PC-3 (cell line): ENCODE data around the gene ACKR1. TPM values are rescaled to one million over a fixed set of nuclear protein-coding genes. Genes with fewer than 3 reads are reported as not detected.

Experiments used
- ATAC-seq: fragments of 200-7000 bp; cut with Tn5 transposase; 2 replicates; pipeline ENCODE4 v1.9.1; 2020; ENCODE audit warnings: mild to moderate bottlenecking, moderate library complexity
- BruUV-seq: library from RNA; stranded (reverse); fragments of 400-500 nt; replicated peaks from 2 replicates; lab custom pipeline; 2021; lab: Mats Ljungman, UMichigan
- CTCF ChIA-PET: fragments of 300-600 bp; sonication (Branson Sonifier 250); formaldehyde crosslinking; loops from one replicate; lab custom pipeline; 2022; ENCODE audit warnings: antibody characterized with exemption; lab: Charles Lee
- POLR2A ChIA-PET: fragments of 300-600 bp; sonication (Branson Sonifier 250); formaldehyde crosslinking; loops from one replicate; lab custom pipeline; 2022; ENCODE audit warnings: antibody characterized with exemption; ENCODE audit not compliant: unreplicated experiment; lab: Charles Lee
- DNase-seq: peaks from one replicate; pipeline ENCODE4 v3.0.0-alpha.2; 2015
- H2AFZ ChIP-seq: fragments of 300-600 bp; sonication (generic); 2 replicates; pipeline ENCODE4 v1.6.0; 2016; ENCODE audit warnings: antibody characterized with exemption, low read length
- H3F3A ChIP-seq: fragments of 300-600 bp; sonication (generic); one replicate; pipeline ENCODE4 v1.6.0; 2017; ENCODE audit warnings: antibody characterized with exemption, low read length, control low read depth, mild to moderate bottlenecking; ENCODE audit not compliant: unreplicated experiment
- H3K27ac ChIP-seq: fragments of 300-600 bp; sonication (generic); 2 replicates; pipeline ENCODE4 v1.5.1; 2016; ENCODE audit warnings: mild to moderate bottlenecking, low read length
- H3K27me3 ChIP-seq: fragments of 300-600 bp; sonication (generic); 2 replicates; pipeline ENCODE4 v1.6.1; 2016; ENCODE audit warnings: low read length, mixed read lengths
- H3K36me3 ChIP-seq: fragments of 300-600 bp; sonication (generic); 2 replicates; pipeline ENCODE4 v1.6.1; 2016; ENCODE audit warnings: low read depth, mixed run types, low read length, mixed read lengths
- H3K4me1 ChIP-seq: fragments of 300-600 bp; sonication (generic); 2 replicates; pipeline ENCODE4 v1.5.1; 2016; ENCODE audit warnings: low read length; ENCODE audit not compliant: insufficient read depth
- H3K4me2 ChIP-seq: fragments of 300-600 bp; sonication (generic); 2 replicates; pipeline ENCODE4 v1.6.0; 2016; ENCODE audit warnings: low read length
- H3K4me3 ChIP-seq: fragments of 300-600 bp; sonication (generic); 2 replicates; pipeline ENCODE4 v1.5.1; 2016; ENCODE audit warnings: mild to moderate bottlenecking, low read length, mixed read lengths
- H3K79me2 ChIP-seq: fragments of 300-600 bp; sonication (generic); 2 replicates; pipeline ENCODE4 v1.6.1; 2017; ENCODE audit warnings: low read length, mixed read lengths
- H3K9ac ChIP-seq: fragments of 300-600 bp; sonication (generic); 2 replicates; pipeline ENCODE4 v1.6.0; 2016; ENCODE audit warnings: mild to moderate bottlenecking, low read length
- H3K9me2 ChIP-seq: fragments of 300-600 bp; sonication (generic); replicated peaks from 2 replicates; pipeline ENCODE4 v1.6.1; 2016; ENCODE audit warnings: mixed run types, low read length, mixed read lengths
- H3K9me3 ChIP-seq: fragments of 300-600 bp; sonication (generic); 2 replicates; pipeline ENCODE4 v1.6.1; 2016; ENCODE audit warnings: low read length, mixed read lengths
- H4K20me1 ChIP-seq: fragments of 300-600 bp; sonication (generic); 2 replicates; pipeline ENCODE4 v1.6.1; 2016; ENCODE audit warnings: low read length, mixed read lengths
- CTCF ChIP-seq: fragments of 300-600 bp; sonication (generic); conservative IDR thresholded peaks from 2 replicates; pipeline ENCODE4 v1.5.1; 2017; ENCODE audit warnings: antibody characterized with exemption, low read depth, mild to moderate bottlenecking, low read length
- EZH2 ChIP-seq: fragments of 300-600 bp; sonication (generic); IDR thresholded peaks from one replicate; pipeline ENCODE4 v1.6.1; 2017; ENCODE audit warnings: antibody characterized with exemption, mild to moderate bottlenecking, low read length; ENCODE audit not compliant: unreplicated experiment
- EZH2phosphoT487 ChIP-seq: fragments of 300-600 bp; sonication (generic); IDR thresholded peaks from 2 replicates; pipeline ENCODE4 v1.6.1; 2018; ENCODE audit warnings: mild to moderate bottlenecking, antibody characterized with exemption, low read length, borderline replicate concordance
- intact Hi-C: fragments of 100-400 bp; cut with micrococcal nuclease; formaldehyde crosslinking; loops from 2 replicates; pipeline ENCODE4 v1.9.0; 2023
- total RNA-seq: library from RNA; depleted of rRNA; stranded (reverse); fragments of >200 nt; gene quantifications from 2 replicates; pipeline ENCODE4 v1.2.3, GENCODE V29; 2014

ACKR1 gene
- total RNA-seq, 1 experiment from 2014 or later = not detected

DNA sequence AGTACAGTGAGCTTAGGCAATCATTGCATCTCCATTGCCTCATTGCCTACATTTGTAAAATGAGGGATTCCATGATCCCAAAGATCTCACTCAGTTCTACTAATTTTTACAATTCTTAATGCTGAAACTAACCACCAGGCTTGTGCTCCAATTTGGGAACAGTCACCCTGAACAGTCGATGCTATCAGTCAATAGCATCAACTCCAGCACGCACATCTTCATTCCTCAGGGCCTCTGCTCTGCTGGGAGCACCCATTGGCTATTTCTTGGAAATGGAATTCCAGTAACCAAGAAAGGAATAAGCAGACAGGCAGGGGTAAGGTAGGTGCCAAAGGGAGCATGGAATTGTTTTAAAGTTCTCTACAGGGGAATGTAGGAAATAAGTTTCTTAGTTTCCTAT lies 14.2 kb upstream of the ACKR1 start:
- H2AFZ ChIP-seq = no peak overlapping the region
- H3K4me2 ChIP-seq = no peak overlapping the region
- no TSS peak for BruUV-seq
- ATAC-seq (no peak), DNase-seq (no peak)
- no peaks in the 10 kb centered on the region for H4K20me1 ChIP-seq
- TF ChIP-seq EZH2phosphoT487 = no peak
- H3K9me2 ChIP-seq = no peaks in the 10 kb centered on the region
- H3K27ac ChIP-seq = no peak overlapping the region
- CTCF ChIA-PET = no interaction called here
- H3K4me1 ChIP-seq = no peaks in the 10 kb centered on the region
- intact Hi-C loops = loop anchor here (10.0 kb wide), 1 partner anchor 584 kb away; no protein-coding TSS in a partner anchor
- no peaks in the 10 kb centered on the region for H3K36me3 ChIP-seq
- peaks cover 100% of the 10 kb centered on the region for H3K27me3 ChIP-seq
- no peaks in the 10 kb centered on the region for H3F3A ChIP-seq
- H3K79me2 ChIP-seq = no peaks in the 10 kb centered on the region
- no peak overlapping the region for H3K9ac ChIP-seq
- POLR2A ChIA-PET = no interaction called here
- no peaks in the 10 kb centered on the region for H3K9me3 ChIP-seq
- no peak overlapping the region for H3K4me3 ChIP-seq

DNA sequence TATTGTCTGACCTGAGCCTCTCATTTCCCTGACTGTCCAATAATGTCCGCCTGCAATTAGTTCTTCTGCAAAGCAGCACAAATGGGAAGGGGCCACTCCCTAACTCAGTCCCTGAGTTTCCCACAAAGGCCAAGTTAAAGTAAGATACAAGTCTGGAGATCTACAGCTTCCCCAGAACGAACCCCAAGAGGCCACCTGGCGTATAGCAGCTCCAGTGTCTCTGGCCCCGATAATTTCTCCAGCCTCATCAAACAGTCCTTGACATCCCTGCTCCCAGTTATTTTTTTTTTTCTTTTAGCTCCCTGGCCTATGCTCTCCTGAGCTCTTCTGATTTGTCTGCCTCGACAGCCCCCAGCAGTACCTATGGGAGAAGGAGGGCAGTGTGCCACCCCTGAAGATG lies 8.1 kb upstream of the ACKR1 start:
- no peaks in the 10 kb centered on the region for H4K20me1 ChIP-seq
- no peak overlapping the region for H3K4me3 ChIP-seq
- peak; percentile 51; the same call in 1 of the 2 replicates for TF ChIP-seq CTCF
- TF ChIP-seq EZH2 = no peak
- TF ChIP-seq EZH2phosphoT487 = no peak
- ChIA-PET CTCF (interaction anchor here (0.6 to 1.5 kb wide), 4 partner anchors 15 to 108 kb away, joined by 3 to 5 read pairs (median 4); no protein-coding TSS in a partner anchor), POLR2A (no interaction called here)
- no peaks in the 10 kb centered on the region for H3K36me3 ChIP-seq
- no peaks in the 10 kb centered on the region for H3K79me2 ChIP-seq
- H3K9me3 ChIP-seq = no peaks in the 10 kb centered on the region
- no TSS peak for BruUV-seq
- ATAC-seq (peak; percentile 48; the same call in 1 of the 2 replicates), DNase-seq (peak; percentile 19)
- H2AFZ ChIP-seq = no peak overlapping the region
- no peak overlapping the region for H3K4me2 ChIP-seq
- H3K4me1 ChIP-seq = no peaks in the 10 kb centered on the region
- H3K27me3 ChIP-seq = peaks cover 86% of the 10 kb centered on the region
- H3K27ac ChIP-seq = no peak overlapping the region
- no peaks in the 10 kb centered on the region for H3K9me2 ChIP-seq
- intact Hi-C loops = loop anchor here (10.0 kb wide), 1 partner anchor 578 kb away; no protein-coding TSS in a partner anchor
- H3F3A ChIP-seq = no peaks in the 10 kb centered on the region
- H3K9ac ChIP-seq = no peak overlapping the region

GRCh38 chr1:159197561-159198557 lies 6.8 kb upstream of the ACKR1 start:
- DNase-seq = peak; percentile 88
- peak; percentile 94 for ATAC-seq
- Histone ChIP-seq H3K4me2 (no peak overlapping the region), H3K79me2 (no peaks in the 10 kb centered on the region), H4K20me1 (no peaks in the 10 kb centered on the region), H3F3A (no peaks in the 10 kb centered on the region), H3K9me2 (no peaks in the 10 kb centered on the region), H2AFZ (no peak overlapping the region), H3K36me3 (no peaks in the 10 kb centered on the region), H3K4me1 (no peaks in the 10 kb centered on the region), H3K9ac (no peak overlapping the region), H3K9me3 (no peaks in the 10 kb centered on the region), H3K4me3 (no peak overlapping the region), H3K27me3 (peaks cover 85% of the 10 kb centered on the region), H3K27ac (no peak overlapping the region)
- BruUV-seq = no TSS peak
- ChIA-PET CTCF (interaction anchor here (0.5 to 1.0 kb wide), 10 partner anchors 11 to 810 kb away, joined by 3 to 9 read pairs (median 5); no protein-coding TSS in a partner anchor), POLR2A (no interaction called here)
- TF ChIP-seq CTCF (peak; percentile 91), EZH2phosphoT487 (no peak)
- intact Hi-C loops = loop anchor here (1.0 to 10.0 kb wide), 3 partner anchors 37 to 577 kb away; no protein-coding TSS in a partner anchor
